ENCODE results near the gene FAM89B. TPM values are rescaled to one million over a fixed set of nuclear protein-coding genes. Genes with fewer than 3 reads are reported as not detected.

Gene FAM89B
- total and polyA plus RNA-seq, 2 donors (not counting 1 experiment from before 2014, with no cell fraction given) = 17.5 to 18.2 TPM

GRCh38 chr11:65573391-65574079 is 1.2 kb downstream of the FAM89B start:
- H3K27ac ChIP-seq (ENCODE audit: insufficient read depth, low read length) = peak overlapping the region; percentile 47
- peaks cover 4% of the 10 kb centered on the region for H3K36me3 ChIP-seq (ENCODE audit: control insufficient read depth, insufficient read depth, low read length)
- no peak for DNase-seq (ENCODE audit: low read depth in 2 of 2)
- H3K79me2 ChIP-seq (ENCODE audit: control insufficient read depth, insufficient read depth, low read length) = peaks cover 42% of the 10 kb centered on the region
- H3K4me1 ChIP-seq (ENCODE audit: control insufficient read depth, extremely low read depth, insufficient read depth, low read length) = peaks cover 51% of the 10 kb centered on the region
- no peaks in the 10 kb centered on the region for H3K9me3 ChIP-seq (ENCODE audit: control insufficient read depth, insufficient read depth, low read depth, low read length)
- H3K4me2 ChIP-seq (ENCODE audit: extremely low read depth, insufficient read depth, low read length) = peak overlapping the region; percentile 89
- H2AFZ ChIP-seq (ENCODE audit: low read length) = no peak overlapping the region
- no peak for TF ChIP-seq CTCF (conservative IDR thresholded peaks at IDR 0.05 in 1 of 2, IDR thresholded peaks at IDR 0.05 in 1 of 2; ENCODE audit: low read depth in 1 of 2, low read length in 2 of 2)
- TF ChIP-seq EZH2 (IDR thresholded peaks at IDR 0.05; ENCODE audit: low read length, missing control alignments) = no peak
- H3K4me3 ChIP-seq (replicated peaks in 1 of 4; ENCODE audit: control extremely low read depth in 1 of 4, insufficient read depth in 1 of 4, low read depth in 3 of 4, low read length in 4 of 4) = peak overlapping the region; percentile 61 to 89 (median 73)
- no peaks in the 10 kb centered on the region for H4K20me1 ChIP-seq (ENCODE audit: control insufficient read depth, extremely low read depth, insufficient read depth, low read length)
- no peaks in the 10 kb centered on the region for H3K27me3 ChIP-seq (ENCODE audit: control insufficient read depth, insufficient read depth, low read length)
- no peak overlapping the region for H3K9ac ChIP-seq (ENCODE audit: insufficient read depth, low read length)

- Histone ChIP-seq H3K27ac (ENCODE audit: insufficient read depth, low read length) (peak overlapping the region; percentile 51), H4K20me1 (ENCODE audit: control insufficient read depth, extremely low read depth, insufficient read depth, low read length) (no peaks in the 10 kb centered on the region), H2AFZ (ENCODE audit: low read length) (no peak overlapping the region), H3K4me1 (ENCODE audit: control insufficient read depth, extremely low read depth, insufficient read depth, low read length) (peaks cover 46% of the 10 kb centered on the region), H3K36me3 (ENCODE audit: control insufficient read depth, insufficient read depth, low read length) (peaks cover 4% of the 10 kb centered on the region), H3K4me3 (replicated peaks in 1 of 4; ENCODE audit: control extremely low read depth in 1 of 4, insufficient read depth in 1 of 4, low read depth in 3 of 4, low read length in 4 of 4) (peak overlapping the region; percentile 41 to 89 (median 65)), H3K9ac (ENCODE audit: insufficient read depth, low read length) (peak overlapping the region; percentile 21), H3K79me2 (ENCODE audit: control insufficient read depth, insufficient read depth, low read length) (peaks cover 37% of the 10 kb centered on the region), H3K4me2 (ENCODE audit: extremely low read depth, insufficient read depth, low read length) (peak overlapping the region; percentile 89), H3K27me3 (ENCODE audit: control insufficient read depth, insufficient read depth, low read length) (no peaks in the 10 kb centered on the region), H3K9me3 (ENCODE audit: control insufficient read depth, insufficient read depth, low read depth, low read length) (no peaks in the 10 kb centered on the region)
- TF ChIP-seq EZH2 (IDR thresholded peaks at IDR 0.05; ENCODE audit: low read length, missing control alignments) (no peak), CTCF (conservative IDR thresholded peaks at IDR 0.05 in 1 of 2, IDR thresholded peaks at IDR 0.05 in 1 of 2; ENCODE audit: low read depth in 1 of 2, low read length in 2 of 2) (peak; percentile 46 to 58)
- DNase-seq (ENCODE audit: low read depth in 2 of 2) = peak; percentile 95 to 96
Measured at GRCh38 chr11:65574109-65574810, 1.9 kb downstream of the FAM89B start.

GRCh38 chr11:65574811-65575567 is 2.7 kb downstream of the FAM89B start:
- Histone ChIP-seq H3K4me2 (ENCODE audit: extremely low read depth, insufficient read depth, low read length) (peak overlapping the region; percentile 79), H3K27ac (ENCODE audit: insufficient read depth, low read length) (peak overlapping the region; percentile 59), H2AFZ (ENCODE audit: low read length) (no peak overlapping the region), H3K79me2 (ENCODE audit: control insufficient read depth, insufficient read depth, low read length) (peaks cover 37% of the 10 kb centered on the region), H4K20me1 (ENCODE audit: control insufficient read depth, extremely low read depth, insufficient read depth, low read length) (no peaks in the 10 kb centered on the region), H3K36me3 (ENCODE audit: control insufficient read depth, insufficient read depth, low read length) (peaks cover 8% of the 10 kb centered on the region), H3K9ac (ENCODE audit: insufficient read depth, low read length) (no peak overlapping the region), H3K4me1 (ENCODE audit: control insufficient read depth, extremely low read depth, insufficient read depth, low read length) (peaks cover 46% of the 10 kb centered on the region), H3K4me3 (replicated peaks in 1 of 4; ENCODE audit: control extremely low read depth in 1 of 4, insufficient read depth in 1 of 4, low read depth in 3 of 4, low read length in 4 of 4) (peak overlapping the region; percentile 33 to 61 (median 44)), H3K27me3 (ENCODE audit: control insufficient read depth, insufficient read depth, low read length) (no peaks in the 10 kb centered on the region), H3K9me3 (ENCODE audit: control insufficient read depth, insufficient read depth, low read depth, low read length) (no peaks in the 10 kb centered on the region)
- DNase-seq (ENCODE audit: low read depth in 2 of 2) = peak in 1 of 2 donors; percentile 24
- TF ChIP-seq EZH2 (IDR thresholded peaks at IDR 0.05; ENCODE audit: low read length, missing control alignments) (no peak), CTCF (conservative IDR thresholded peaks at IDR 0.05 in 1 of 2, IDR thresholded peaks at IDR 0.05 in 1 of 2; ENCODE audit: low read depth in 1 of 2, low read length in 2 of 2) (no peak)

Measured in fibroblast of lung (primary cell).